GM19023 (cell line): Measurements from ENCODE around the gene INHBC.

ENCODE experiments used
- ATAC-seq: cut with Tn5 transposase; IDR thresholded peaks from one replicate; pipeline ENCODE4 v1.9.1; 2021; ENCODE audit warnings: mild to moderate bottlenecking, moderate library complexity; ENCODE audit not compliant: unreplicated experiment

The INHBC gene

DNA sequence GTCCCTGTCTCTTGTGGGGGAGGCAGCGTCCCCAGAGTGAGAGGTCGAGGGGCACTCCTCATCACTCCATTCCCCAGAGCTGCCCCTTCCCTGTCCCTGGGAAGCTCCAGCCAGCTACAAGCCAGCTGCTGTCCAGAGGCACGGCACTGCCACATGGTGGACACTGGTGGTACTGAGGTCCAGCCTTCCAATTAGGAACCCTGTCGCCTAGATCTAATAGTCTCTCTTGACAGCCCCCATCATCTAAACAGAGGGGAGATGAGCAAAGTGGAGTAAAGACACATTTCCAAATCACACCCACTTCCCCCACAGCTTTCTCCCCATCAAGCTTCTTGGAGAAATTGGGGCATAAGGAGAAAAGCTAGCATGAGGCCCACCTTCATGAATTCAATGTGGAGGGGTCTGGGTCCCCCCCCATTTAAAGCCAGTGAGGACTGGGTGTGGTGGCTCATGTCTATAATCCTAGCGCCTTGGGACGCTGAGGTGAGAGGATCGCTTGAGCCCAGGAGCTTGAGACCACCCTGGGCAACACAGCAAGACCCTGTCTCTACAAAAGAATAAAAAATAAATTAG lies 18.4 kb downstream of the INHBC start:
- ATAC-seq = no peak

DNA sequence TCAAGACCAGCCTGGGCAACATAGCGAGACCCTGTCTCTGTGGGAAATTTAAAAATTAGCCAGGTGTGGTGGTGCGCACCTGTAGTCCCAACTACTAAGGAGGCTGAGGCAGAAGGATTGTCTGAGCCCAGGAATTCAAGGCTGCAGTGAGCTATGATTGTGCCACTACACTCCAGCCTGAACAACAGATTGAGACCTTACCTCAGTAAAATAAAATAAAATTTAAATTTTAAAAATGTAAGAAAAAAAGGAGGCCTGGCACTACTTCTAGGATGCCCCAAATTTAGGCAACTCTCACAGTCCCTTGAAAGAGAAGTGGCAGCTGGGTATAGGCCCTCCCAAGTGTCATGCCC lies 19.6 kb downstream of the INHBC start:
- ATAC-seq = no peak

DNA sequence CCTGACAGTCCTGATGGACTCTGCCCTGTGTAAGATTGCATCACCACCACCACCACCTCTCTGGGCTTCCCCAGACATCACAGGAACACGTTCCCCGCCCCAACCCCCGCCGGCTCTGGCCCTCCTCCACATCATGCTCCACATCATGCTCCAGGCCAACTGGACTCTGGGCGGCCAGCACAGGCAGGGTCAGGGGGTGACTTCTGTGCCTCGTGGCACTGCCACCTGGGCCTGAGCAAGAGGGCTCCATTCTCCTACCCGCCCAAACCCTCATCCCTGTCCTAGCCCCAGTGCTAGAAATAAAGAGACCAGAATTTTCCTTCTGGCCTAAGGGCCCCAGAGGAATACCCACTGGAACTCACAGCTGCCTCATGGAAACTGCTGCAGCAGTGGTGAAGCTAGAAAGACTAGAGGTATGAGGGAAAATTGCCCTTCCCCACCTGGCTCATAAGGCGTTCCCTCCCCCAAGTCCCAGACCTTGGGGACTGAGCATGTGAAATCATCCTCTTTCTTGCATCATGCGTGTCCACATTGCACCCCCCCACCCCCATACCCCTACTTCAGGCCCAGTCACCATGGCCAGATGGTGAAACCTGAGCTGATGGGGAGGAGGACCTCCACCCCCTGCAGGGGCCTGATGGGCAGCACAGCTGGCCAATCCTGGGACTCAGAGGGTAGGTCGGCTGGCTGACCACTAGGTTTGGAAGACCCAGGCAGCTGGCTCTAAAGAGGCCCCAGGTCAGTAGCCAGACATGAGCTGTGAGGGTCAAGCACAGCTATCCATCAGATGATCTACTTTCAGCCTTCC lies 20.2 kb downstream of the INHBC start, which contains the start of gene INHBE:
Gene INHBE, plus strand, starts transcription at position 742 of the 808 bp plus-strand sequence. CDS start 230 bp downstream, outside the sequence.
- ATAC-seq = no peak

DNA sequence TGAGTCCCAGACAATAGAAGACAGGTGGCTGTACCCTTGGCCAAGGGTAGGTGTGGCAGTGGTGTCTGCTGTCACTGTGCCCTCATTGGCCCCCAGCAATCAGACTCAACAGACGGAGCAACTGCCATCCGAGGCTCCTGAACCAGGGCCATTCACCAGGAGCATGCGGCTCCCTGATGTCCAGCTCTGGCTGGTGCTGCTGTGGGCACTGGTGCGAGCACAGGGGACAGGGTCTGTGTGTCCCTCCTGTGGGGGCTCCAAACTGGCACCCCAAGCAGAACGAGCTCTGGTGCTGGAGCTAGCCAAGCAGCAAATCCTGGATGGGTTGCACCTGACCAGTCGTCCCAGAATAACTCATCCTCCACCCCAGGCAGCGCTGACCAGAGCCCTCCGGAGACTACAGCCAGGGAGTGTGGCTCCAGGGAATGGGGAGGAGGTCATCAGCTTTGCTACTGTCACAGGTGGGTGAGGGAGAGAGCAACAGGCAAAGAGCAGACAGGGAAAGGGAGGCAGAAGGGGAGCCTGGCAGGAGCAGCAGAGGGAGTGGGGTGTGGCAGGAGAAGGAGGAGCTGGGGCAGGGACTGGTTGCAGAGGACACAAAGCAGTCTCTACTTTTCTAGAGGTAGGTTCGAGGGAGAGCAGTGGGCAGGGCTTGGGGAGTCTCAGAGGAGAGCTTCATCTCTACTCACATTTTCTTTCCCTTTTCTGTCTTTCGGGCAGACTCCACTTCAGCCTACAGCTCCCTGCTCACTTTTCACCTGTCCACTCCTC lies 21.0 kb downstream of the INHBC start:
- no peak for ATAC-seq

DNA sequence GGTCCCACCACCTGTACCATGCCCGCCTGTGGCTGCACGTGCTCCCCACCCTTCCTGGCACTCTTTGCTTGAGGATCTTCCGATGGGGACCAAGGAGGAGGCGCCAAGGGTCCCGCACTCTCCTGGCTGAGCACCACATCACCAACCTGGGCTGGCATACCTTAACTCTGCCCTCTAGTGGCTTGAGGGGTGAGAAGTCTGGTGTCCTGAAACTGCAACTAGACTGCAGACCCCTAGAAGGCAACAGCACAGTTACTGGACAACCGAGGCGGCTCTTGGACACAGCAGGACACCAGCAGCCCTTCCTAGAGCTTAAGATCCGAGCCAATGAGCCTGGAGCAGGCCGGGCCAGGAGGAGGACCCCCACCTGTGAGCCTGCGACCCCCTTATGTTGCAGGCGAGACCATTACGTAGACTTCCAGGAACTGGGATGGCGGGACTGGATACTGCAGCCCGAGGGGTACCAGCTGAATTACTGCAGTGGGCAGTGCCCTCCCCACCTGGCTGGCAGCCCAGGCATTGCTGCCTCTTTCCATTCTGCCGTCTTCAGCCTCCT lies 21.6 kb downstream of the INHBC start:
- no peak for ATAC-seq

DNA sequence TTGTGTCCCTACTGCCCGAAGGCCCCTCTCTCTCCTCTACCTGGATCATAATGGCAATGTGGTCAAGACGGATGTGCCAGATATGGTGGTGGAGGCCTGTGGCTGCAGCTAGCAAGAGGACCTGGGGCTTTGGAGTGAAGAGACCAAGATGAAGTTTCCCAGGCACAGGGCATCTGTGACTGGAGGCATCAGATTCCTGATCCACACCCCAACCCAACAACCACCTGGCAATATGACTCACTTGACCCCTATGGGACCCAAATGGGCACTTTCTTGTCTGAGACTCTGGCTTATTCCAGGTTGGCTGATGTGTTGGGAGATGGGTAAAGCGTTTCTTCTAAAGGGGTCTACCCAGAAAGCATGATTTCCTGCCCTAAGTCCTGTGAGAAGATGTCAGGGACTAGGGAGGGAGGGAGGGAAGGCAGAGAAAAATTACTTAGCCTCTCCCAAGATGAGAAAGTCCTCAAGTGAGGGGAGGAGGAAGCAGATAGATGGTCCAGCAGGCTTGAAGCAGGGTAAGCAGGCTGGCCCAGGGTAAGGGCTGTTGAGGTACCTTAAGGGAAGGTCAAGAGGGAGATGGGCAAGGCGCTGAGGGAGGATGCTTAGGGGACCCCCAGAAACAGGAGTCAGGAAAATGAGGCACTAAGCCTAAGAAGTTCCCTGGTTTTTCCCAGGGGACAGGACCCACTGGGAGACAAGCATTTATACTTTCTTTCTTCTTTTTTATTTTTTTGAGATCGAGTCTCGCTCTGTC lies 22.3 kb downstream of the INHBC start:
- ATAC-seq = no peak

DNA sequence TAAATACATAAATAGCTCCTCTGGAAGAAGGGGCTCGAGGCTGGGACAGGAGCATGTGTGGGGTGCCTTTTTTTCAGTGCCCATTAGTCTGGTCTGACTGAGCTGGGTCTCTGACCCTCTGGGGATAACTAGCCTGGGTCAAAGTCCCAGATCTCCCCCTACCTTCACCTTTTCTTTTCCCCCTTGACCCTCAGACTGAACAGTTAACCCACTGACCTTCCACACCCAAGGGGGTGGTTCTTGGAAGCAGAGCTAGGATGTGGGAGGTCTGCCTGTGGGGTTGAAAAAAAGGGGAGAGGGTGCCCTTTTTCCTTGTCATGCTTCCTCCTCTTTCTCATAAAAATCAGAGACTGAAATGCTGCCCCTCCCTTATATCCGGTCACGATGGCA lies 24.1 kb downstream of the INHBC start:
- ATAC-seq = no peak

DNA sequence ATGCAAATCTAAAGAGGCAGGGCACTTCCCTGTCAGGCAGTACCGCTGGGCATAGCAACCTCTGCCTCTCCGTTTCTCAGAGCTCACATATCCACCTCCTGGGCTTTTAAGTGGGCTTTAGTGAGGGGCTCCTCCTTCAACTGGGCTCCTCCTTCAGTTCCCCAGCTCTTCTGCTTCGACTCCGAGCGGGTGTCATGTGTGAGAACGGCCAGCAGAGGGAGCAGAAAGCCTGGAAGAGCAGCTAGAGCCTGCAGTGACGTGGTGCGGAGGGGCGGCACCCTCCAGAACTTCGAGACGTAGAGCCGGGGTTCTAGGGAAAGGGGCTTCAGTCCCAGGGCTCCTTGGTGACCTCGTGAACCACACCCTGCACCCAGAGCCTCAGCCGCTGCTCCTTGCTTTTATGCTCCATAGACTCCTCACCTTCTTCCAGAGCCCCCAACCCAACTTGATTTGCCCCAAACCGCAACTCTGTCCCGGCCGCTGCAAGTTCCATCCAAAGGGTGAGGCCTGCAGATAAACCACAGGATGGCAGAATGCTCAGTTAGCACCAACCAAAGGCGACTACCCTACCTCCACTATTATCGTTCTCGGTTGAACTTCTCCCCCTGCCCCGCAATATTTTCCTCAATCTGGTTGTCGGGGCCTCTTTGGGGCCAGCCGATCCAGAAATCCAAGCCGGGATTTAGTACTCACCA lies 24.6 kb downstream of the INHBC start:
- peak; percentile 52 for ATAC-seq

DNA sequence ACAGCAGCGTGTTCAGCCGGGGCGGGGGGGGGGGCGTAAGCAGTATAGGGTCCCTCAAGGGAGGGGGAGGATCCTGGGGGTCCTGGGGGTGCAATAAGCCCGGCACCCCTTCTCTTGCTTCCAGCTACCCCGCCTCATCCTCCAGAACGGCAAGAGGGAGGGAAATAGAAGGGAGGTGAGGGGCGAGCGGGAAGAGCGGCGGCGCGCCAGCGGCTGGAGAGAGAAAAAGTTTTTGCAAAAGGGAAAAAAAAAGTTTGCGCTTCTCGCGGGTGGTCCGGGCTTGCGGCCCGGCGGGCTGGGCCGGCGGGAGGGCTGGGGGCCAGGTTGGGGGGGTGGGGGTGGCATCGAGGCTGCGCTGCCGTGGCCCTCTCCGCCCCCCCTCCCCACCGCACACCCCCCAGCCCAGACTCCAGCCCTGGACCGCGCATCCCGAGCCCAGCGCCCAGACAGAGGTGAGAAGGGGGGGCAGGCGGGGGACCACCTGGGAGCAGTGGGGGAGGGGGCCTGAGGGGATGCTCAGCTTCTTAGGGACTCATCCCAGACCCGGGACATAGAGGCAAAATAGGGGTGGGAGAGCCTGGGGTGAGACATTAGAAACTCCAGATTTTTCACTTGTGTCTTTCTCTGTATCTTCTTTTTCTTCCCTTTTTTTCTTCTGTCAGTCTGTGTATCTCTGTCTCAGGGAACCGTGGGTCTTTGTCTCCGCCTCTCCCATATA lies 25.3 kb downstream of the INHBC start, which contains the start of gene GLI1:
Gene GLI1, plus strand, starts transcription at position 36 of the 718 bp plus-strand sequence. CDS start 3,907 bp downstream, outside the sequence.
- ATAC-seq = no peak

DNA sequence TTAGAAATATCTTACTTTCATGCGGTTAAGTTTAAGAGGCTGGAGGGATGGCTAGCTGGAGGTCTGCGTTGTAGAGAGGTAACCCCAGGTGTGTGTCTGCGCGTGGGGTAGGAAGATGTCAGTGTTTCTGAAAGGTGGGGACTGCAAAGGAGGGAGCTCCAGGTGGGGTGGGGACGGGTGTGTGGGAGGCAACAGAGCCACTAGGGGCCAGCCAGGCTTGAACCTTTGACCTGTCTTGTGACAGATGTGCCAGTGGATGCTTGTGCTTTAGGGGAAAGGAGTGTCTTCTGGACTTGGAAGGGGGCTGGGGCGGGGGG lies 25.8 kb downstream of the INHBC start:
- no peak for ATAC-seq

DNA sequence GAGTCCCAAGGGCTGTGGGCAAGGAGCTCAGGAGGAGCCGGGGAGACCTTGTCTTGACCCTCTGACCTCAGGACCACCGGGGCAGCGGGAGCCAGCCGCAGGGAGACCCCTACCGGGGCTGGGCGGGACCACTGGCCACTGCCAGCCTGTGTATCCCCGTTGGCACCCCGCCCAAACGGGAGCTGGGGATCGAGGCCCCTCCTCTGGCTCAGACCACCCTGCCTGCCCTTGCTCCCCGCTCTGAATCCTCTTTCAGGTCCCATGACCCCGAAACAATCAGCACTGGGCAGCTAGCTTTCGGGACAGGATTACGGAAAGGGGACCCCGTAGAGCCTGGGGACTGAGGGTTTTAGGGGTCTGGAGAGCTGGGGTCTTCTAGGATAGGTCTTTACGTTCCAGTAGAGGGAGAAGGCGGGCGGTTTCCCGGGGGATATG lies 26.3 kb downstream of the INHBC start:
- ATAC-seq = no peak

DNA sequence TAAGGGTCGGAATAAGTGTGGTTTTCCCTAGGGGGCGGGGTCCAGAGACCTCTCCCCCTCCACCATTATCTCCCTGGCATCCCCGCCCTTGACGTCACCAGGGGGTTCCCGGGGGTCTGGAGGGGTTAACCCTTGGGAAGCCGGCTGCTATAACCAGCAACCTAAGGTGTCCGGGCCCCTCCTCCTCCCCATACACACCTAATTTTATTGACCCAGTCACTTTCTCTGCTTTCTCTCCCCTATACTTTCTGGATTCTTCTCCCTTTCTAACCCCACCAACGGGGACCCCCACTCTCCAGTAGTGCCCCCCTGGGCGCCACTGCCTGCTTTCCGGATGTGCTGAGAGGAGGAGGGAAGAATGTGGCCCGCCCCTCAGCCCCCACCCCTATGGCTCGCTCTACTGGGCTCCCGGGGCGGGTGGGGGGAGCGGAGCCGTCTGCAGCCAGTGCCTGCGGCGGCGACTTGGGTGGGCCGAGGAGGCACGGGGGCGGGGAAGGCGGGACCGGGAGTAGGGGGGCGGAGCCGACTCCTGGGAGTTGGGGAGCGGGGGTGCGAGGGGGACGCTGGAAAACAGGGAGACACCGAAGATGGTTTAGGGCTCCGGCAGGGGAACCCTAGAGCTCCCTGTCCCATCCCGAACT lies 26.8 kb downstream of the INHBC start:
- ATAC-seq = no peak

DNA sequence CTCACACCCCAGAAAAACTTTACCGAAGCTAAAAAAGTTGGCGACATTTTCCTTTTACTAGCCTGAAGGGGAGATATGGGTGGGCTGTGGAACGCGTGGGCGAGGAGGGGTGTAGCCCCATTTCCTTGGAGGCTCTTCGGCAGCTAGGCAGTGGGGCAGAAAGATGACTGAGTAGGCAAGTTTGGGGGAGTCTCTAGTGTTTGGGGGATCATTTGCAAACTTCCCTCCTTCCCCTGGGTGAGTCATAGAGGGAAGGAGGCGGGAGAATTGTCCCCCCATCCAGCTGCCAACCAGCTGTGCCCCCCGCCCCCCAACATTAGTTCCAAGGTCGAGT lies 27.3 kb downstream of the INHBC start:
- ATAC-seq = no peak

DNA sequence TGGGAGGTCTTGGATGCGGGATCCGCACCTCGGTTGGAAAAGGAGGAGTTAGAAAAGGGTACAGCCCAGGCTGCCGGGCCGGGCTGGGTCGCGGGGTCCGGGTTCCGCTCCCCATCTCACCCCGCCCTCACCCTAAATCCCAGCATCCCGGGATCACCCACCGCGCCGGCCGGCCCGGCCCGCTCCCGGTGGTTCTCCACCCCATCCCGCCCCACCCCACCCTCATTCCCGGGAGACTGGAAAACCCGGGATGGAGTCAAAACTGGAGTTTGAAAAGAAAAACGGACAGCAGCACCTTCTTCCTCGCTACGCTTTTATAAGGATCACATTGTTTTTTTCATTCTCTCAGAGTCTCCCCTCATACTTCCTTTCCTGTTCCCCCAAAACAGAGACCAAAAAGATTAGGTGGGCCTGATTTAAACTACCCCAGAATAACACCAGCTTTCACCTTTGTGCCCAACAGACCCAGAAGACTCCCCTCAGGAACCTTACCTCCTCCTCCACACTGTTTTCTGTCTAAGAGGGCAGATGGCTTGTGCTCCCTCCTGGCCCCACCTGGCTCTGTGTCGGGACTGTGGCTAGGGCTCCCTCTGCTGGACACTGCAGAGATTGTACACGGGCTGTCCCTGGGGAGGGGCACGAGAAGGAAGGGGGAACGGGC lies 27.8 kb downstream of the INHBC start:
- ATAC-seq = peak; percentile 64

DNA sequence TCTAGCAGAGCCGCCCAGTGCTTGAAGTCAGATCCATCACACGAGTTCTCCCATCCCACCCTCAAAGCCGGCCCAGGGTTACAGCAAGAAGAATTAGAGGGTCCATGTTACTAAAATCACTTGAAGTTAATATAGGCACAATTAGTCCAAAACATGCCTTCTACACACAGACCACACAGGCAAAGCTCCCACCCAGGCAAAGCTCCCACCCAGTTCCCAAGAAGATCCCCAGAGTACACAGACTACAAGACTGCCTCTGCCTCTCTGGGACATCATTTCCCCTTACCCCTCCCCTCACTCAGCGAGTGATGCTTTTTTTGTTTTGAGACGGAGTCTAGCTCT lies 28.3 kb downstream of the INHBC start:
- no peak for ATAC-seq

DNA sequence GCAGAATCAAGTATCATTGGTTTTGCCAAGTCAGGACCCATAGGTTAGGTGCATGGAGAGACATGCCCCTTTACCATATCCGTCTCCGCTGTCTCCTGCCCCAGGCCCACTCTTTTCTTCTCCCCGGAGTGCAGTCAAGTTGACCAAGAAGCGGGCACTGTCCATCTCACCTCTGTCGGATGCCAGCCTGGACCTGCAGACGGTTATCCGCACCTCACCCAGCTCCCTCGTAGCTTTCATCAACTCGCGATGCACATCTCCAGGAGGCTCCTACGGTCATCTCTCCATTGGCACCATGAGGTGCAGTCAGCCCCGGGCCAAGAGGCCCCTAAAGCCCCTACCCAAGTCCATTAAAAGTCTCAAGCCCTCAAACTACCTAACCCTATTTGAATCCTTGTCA lies 30.0 kb downstream of the INHBC start:
- no peak for ATAC-seq

DNA sequence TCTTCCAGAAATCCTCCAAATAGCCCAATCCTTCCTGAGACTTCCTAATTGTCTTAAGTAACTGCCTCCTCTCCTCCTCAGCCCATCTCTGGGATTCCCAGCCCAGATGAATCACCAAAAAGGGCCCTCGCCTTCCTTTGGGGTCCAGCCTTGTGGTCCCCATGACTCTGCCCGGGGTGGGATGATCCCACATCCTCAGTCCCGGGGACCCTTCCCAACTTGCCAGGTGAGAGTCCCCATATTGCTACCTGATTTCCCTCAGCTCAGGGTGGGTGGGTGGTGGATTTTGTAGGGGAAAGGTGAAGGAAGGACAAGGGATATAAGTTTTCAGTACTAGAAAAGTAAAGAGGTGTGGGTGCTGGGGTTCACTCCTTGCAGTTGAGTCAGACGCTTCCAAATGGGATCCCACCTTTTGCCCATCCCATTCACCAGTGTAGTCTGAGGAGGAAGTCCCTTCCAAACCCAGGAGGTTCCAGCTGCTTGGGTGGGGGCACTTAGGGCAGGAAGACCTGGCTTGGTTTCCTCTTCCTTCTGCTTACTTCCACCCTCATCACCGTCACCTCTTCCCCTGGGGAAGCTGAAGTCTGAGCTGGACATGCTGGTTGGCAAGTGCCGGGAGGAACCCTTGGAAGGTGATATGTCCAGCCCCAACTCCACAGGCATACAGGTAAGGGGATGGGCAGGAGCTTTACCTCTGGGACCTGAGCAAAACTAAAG lies 30.6 kb downstream of the INHBC start:
- no peak for ATAC-seq
